HTERT RPE-1 (cell line): ENCODE data around the gene PPP6R2.
"Not testable (repeated sequence)": the region's sequence is repeated elsewhere in the genome, so short reads cannot be mapped to it uniquely, and the experiment has no call there.

Experiments used
- in situ Hi-C: fragments of 300-500 bp; cut with MboI; formaldehyde crosslinking; loops from 4 replicates; pipeline ENCODE4 v1.14.3; 2020; ENCODE audit warnings: low sequenced_read_pairs

Gene PPP6R2

GRCh38 chr22:50422961-50423815 is 80.1 kb downstream of the PPP6R2 start:
- in situ Hi-C loops: no loop called here

DNA sequence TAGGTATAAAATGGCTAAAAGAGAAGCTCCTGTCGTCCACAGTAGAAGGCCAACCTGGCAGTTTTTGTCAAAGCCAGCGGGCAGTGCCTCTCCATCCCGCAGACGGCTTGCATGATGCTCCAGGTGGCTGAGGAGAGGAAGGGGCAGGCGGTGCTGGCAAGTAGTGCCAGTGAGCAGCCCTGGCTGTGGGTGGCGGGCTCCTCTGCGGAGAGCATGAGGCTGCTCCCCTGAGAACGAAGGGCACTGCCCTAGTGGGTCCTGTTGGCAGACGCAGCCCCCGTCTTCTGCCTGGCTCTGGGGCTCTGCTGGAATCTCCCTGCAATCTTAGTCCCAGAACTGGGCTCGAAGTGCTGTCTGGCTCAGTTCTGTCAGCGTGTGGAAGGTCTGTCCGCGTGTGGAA is 80.8 kb downstream of the PPP6R2 start:
- in situ Hi-C loops: no loop called here

DNA sequence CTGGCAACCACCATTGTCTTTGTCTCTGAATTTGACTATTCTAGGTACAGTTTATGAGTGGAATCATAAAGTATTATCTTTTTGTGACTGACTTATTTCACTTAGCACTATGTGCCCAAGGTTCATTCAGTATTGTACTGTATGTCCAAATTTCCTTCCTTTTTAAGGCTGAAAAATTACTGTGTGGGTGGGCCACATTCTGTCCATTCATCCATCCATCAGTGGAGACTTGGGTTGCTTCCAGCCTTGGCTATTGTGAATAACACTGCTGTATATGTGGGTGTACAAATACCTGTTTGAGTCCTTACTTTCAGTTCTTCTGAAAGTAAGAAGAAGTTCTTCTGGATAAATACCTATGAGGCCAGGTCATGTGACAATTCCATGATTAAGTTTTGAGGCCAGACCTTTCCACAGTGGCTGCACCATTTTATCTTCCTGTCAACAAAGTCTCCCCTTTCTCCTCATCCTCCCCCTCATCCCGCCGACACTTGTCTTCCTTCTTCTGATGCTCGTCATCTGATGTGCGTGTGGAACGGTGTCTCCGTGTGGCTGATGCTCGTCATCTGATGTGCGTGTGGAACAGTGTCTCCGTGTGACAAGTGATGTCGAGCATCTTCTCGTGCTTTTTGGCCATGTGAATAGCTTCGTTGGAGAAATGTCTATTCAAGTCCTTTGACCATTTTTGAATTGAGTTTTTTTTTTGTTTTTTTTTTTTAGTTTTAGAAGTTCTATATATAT is 82.2 kb downstream of the PPP6R2 start:
- in situ Hi-C loops: no loop called here

DNA sequence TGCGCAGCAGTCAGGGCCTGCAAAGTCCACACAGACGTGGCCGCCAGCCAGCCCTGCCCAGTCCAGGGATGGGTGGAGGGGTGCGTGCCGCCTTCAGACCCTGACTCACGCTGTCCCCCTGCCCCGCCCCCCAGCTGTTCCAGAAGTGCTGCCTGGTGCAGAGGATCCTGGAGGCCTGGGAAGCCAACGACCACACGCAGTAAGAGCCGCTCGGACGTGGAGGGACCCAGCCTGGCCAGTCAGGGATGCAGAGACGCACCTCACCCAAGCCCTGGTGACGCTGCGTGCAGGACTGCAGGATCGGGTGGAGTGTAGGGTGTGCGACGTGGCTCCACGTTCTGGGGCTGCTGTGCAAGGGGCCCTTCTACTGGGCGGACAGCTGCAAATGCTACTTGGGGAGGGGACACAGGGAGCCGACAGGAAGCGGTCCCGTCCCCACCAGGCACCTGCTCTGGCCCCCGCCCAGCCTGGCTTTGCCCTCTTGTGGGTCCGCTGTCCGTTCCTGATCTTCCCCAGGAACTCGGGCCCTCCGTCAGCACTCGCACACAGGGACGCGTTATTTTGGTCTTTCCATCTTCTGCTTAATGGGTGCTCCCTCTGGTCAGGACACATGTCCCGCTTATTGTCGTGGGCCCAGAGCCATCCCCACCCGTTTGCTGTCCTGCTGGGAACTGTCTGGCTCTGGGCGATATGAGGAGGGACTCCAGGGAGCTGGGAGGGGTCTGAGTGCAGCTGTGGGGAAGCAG is 89.2 kb downstream of the PPP6R2 start:
- in situ Hi-C loops: no loop called here

GRCh38 chr22:50432877-50433510 is 89.9 kb downstream of the PPP6R2 start:
- in situ Hi-C loops: not testable (repeated sequence)

GRCh38 chr22:50434849-50435248 is 91.7 kb downstream of the PPP6R2 start:
- in situ Hi-C loops: no loop called here

GRCh38 chr22:50435291-50436014 is 92.3 kb downstream of the PPP6R2 start:
- in situ Hi-C loops: no loop called here

DNA sequence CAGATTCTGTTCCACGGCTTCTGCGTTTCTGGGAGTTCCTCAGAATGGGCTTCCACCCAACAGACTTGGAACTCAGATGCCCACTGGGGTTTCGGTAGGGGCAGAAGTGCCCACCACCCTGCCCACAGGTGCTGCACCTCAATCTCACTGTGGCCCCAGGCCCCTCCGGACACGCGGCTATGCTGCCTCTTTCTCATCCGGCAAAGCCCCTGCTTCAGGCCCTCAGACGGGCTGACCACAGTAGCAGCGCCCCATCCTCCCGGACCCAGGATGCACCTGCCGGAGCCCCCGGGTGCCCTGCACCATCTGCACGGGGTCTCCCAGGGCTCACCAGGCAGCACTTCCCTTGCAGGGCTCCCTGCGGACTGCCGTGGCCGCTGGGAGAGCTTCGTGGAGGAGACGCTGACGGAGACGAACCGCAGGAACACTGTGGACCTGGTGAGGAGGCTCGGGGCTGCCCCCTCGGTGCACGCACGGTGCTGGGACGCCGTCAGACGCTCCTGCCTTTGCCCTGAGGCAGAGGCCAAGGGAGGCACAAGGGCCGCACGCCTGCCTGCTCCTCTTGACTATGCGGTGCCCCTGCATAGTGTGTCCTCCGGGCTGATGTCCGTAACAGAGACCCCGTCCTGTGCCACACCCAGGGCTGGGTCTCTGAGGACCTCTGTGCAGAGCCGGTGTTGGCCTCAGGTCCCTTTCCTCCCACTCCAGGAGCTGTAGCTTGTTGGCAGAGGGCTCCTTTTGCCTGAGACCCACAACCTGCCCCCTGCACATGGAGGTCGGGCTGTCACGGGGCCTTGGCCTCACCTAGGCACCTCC is 93.1 kb downstream of the PPP6R2 start:
- in situ Hi-C loops: no loop called here

DNA sequence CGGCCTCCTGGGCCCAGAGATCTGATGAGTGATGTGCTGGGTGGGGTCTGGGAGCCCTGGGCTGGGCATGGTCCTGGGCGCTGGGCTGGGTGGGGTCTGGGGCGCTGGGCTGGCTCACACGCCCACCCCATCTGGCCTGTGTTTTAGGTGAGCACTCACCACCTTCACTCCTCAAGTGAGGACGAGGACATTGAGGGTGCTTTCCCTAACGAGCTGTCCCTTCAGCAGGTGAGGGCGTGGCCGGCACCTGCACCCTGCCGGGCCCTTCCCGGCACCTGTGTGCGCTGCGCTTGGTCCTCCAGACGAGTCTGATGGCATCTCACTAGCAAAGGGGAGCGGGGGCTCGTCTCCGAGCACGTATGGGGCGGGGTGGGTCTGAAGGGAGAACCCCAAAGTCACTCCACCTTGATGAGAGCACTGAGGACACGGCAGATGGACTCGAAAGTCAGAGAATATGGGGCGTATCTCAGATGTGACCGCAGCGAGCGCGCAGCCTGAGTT is 93.8 kb downstream of the PPP6R2 start:
- in situ Hi-C loops: no loop called here

DNA sequence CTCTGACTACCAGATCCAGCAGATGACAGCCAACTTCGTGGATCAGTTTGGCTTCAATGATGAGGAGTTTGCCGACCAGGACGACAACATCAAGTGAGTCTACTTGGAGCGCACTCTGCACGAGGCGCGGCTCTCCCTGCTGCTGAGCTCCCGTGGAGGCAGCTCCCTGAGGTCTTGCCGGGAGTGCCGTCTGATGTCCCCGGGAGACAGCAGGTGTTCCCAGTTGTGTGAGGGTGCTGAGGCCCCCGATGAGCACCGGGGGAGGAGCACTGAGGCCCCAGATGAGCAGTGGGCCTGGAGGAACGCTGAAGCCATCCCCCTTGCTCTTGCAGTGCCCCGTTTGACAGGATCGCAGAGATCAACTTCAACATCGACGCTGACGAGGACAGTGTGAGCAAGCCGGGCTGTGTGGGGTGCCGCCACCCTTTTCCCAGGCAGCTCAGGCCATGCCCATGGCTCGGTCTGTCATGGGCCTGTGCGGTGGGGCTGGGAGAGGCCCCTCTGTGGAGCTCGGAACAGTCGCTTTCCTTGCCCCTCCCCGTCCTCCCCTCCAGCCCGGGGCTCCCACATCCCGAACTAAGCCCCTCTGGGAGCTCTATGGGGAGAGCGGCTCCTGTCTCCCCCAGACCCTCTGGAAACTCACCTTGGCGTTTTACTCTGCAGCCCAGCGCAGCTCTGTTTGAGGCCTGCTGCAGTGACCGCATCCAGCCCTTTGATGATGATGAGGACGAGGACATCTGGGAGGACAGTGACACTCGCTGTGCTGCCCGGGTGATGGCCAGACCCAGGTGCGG is 94.6 kb downstream of the PPP6R2 start:
- in situ Hi-C loops: no loop called here

GRCh38 chr22:50438305-50439275 is 95.5 kb downstream of the PPP6R2 start:
- in situ Hi-C loops: no loop called here

DNA sequence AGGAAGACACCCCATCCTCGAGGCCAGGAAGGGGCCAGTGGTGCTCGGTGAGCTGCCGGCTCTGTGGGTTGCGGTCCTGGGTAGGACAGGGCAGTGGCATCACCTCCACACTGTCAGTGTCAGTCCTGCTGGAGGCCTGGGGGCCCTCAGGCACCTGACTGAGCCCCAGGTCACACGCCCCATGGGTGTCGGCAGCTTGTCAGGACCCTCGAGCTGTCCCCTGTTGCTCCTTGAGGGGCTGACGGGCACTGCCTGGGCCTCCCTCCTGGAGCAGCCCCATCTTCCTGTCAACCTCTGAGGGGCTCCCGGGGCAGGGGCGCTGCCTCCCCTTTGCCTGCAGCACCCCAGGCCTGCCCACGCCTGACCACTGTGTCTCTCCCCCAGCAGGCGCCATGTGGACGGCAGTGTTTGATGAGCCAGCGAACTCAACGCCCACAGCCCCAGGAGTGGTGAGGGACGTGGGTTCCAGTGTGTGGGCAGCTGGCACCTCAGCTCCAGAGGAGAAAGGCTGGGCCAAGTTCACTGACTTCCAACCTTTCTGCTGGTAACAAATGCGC is 96.3 kb downstream of the PPP6R2 start:
- in situ Hi-C loops: no loop called here

GRCh38 chr22:50439871-50440331 is 96.8 kb downstream of the PPP6R2 start:
- in situ Hi-C loops: no loop called here

- in situ Hi-C loops: no loop called here
Measured at GRCh38 chr22:50440544-50441249, 97.6 kb downstream of the PPP6R2 start.

DNA sequence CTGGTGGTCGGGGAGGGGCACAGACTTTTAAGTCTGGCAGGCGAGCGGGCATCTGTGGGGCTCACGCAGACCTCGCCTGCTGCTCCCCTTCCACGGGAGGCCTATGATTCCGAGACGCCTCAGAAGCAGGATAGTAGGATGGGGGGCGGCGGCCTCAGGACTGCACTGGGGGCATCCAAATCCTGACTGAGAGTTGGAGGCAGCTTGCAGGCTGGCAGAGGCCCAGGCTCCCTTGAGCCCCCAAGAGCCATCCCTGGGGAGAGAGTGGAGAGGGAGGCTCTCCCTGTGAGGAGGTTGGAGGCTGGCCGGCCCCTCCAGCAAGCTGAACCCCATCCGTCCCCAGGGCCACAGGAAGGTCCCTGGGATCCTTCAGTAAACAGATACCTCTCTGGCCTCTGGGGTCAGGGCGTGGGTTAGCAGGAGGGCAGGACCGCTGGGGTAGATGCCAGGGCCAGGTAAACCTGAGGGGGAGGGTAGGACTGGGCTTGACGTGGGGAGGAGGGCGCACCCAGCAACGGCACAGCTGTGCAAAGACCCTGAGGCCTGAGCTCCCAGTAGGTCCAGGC is 98.4 kb downstream of the PPP6R2 start:
- in situ Hi-C loops: no loop called here

DNA sequence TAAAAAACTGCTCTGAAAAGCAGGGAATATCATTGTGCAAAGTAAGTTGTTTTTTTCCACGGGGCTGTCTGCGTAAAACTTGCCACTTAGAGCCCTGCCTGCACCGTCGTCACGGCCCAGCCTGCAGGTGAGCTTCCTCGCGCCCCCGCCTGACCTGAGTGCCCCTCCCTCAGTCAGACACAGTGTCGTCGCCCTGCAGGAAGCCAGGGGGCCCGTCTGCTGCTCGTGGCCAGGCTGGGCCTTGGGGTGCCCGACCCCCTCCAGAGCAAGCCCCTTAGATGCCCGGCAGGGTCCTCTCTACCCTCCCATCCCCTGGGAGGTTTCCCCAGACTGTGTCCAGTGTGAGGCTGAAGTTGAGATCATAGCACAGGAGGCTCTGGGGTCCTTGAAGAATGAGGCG is 100.1 kb downstream of the PPP6R2 start:
- in situ Hi-C loops: no loop called here
